C4-2B (cell line): ENCODE measurements around the gene TCF12.

Experiments
- ZFX ChIP-seq: fragments of 450-650 bp; IDR thresholded peaks from 2 replicates; pipeline ENCODE4 v1.6.1; 2017
- TF ChIP-seq, protein P1 (sequence below): fragments of 450-650 bp; conservative IDR thresholded peaks from 2 replicates; pipeline ENCODE4 v1.5.1; 2017; ENCODE audit warnings: mild to moderate bottlenecking

GRCh38 chr15:57165992-57166391, 247.5 kb downstream of the TCF12 start:
- TF ChIP-seq, protein P1, sequence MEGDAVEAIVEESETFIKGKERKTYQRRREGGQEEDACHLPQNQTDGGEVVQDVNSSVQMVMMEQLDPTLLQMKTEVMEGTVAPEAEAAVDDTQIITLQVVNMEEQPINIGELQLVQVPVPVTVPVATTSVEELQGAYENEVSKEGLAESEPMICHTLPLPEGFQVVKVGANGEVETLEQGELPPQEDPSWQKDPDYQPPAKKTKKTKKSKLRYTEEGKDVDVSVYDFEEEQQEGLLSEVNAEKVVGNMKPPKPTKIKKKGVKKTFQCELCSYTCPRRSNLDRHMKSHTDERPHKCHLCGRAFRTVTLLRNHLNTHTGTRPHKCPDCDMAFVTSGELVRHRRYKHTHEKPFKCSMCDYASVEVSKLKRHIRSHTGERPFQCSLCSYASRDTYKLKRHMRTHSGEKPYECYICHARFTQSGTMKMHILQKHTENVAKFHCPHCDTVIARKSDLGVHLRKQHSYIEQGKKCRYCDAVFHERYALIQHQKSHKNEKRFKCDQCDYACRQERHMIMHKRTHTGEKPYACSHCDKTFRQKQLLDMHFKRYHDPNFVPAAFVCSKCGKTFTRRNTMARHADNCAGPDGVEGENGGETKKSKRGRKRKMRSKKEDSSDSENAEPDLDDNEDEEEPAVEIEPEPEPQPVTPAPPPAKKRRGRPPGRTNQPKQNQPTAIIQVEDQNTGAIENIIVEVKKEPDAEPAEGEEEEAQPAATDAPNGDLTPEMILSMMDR = no peak
- TF ChIP-seq ZFX = no peak
